MM.1S (cell line): ENCODE data around the gene CREBL2.

ENCODE experiments used
- DNase-seq: peaks from one replicate; pipeline ENCODE4 v3.0.0-alpha.2; 2015
- H2AFZ ChIP-seq: fragments of 300-600 bp; sonication (generic); 2 replicates; pipeline ENCODE4 v1.6.0; 2016; ENCODE audit warnings: antibody characterized with exemption, low read length
- H3F3A ChIP-seq: fragments of 300-600 bp; sonication (generic); 2 replicates; pipeline ENCODE4 v1.6.1; 2016; ENCODE audit warnings: mild to moderate bottlenecking, antibody characterized with exemption, low read length, moderate library complexity, mixed read lengths; ENCODE audit not compliant: insufficient read depth
- H3K27ac ChIP-seq: fragments of 300-600 bp; sonication (generic); 2 replicates; pipeline ENCODE4 v1.5.1; 2016; ENCODE audit warnings: mild to moderate bottlenecking, low read length
- H3K27me3 ChIP-seq: fragments of 300-600 bp; sonication (generic); replicated peaks from 2 replicates; pipeline ENCODE4 v1.6.0; 2016; ENCODE audit warnings: low read length; ENCODE audit not compliant: insufficient read depth
- H3K36me3 ChIP-seq: fragments of 300-600 bp; sonication (generic); replicated peaks from 2 replicates; pipeline ENCODE4 v1.6.1; 2016; ENCODE audit warnings: mild to moderate bottlenecking, low read length, mixed read lengths; ENCODE audit not compliant: insufficient read depth
- H3K4me1 ChIP-seq: fragments of 300-600 bp; sonication (generic); 2 replicates; pipeline ENCODE4 v1.6.1; 2016; ENCODE audit warnings: low read length, mixed read lengths
- H3K4me2 ChIP-seq: fragments of 300-600 bp; sonication (generic); 2 replicates; pipeline ENCODE4 v1.6.0; 2016; ENCODE audit warnings: low read depth, low read length
- H3K4me3 ChIP-seq: fragments of 300-600 bp; sonication (generic); 2 replicates; pipeline ENCODE4 v1.5.1; 2016; ENCODE audit warnings: low read length, mixed read lengths
- H3K79me2 ChIP-seq: fragments of 300-600 bp; sonication (generic); 2 replicates; pipeline ENCODE4 v1.6.1; 2016; ENCODE audit warnings: mixed run types, low read length, mixed read lengths
- H3K9ac ChIP-seq: fragments of 300-600 bp; sonication (generic); 2 replicates; pipeline ENCODE4 v1.6.1; 2016; ENCODE audit warnings: low read length, mixed read lengths
- H3K9me2 ChIP-seq: fragments of 300-600 bp; sonication (generic); replicated peaks from 2 replicates; pipeline ENCODE4 v1.6.1; 2016; ENCODE audit warnings: mild to moderate bottlenecking, low read length, mixed read lengths; ENCODE audit not compliant: insufficient read depth
- H3K9me3 ChIP-seq: fragments of 300-600 bp; sonication (generic); replicated peaks from 2 replicates; pipeline ENCODE4 v1.6.1; 2016; ENCODE audit warnings: mild to moderate bottlenecking, low read length, mixed read lengths; ENCODE audit not compliant: insufficient read depth
- H4K20me1 ChIP-seq: fragments of 300-600 bp; sonication (generic); 2 replicates; pipeline ENCODE4 v1.6.1; 2016; ENCODE audit warnings: mild to moderate bottlenecking, low read length, moderate library complexity, mixed read lengths; ENCODE audit not compliant: insufficient read depth
- EZH2 ChIP-seq: fragments of 300-600 bp; sonication (generic); optimal IDR thresholded peaks from 2 replicates; pipeline ENCODE3; 2017; ENCODE audit warnings: low read depth, mild to moderate bottlenecking, antibody characterized with exemption, low read length, mixed read lengths
- EZH2phosphoT487 ChIP-seq: fragments of 300-600 bp; sonication (generic); IDR thresholded peaks from 2 replicates; pipeline ENCODE4 v1.6.1; 2018; ENCODE audit warnings: antibody characterized with exemption, low read length
- TF ChIP-seq, protein P1 (sequence below): fragments of 300-600 bp; sonication (generic); IDR thresholded peaks from 2 replicates; pipeline ENCODE4 v1.5.1; 2016; ENCODE audit warnings: antibody characterized with exemption, low read length, mixed read lengths

CREBL2 gene

DNA sequence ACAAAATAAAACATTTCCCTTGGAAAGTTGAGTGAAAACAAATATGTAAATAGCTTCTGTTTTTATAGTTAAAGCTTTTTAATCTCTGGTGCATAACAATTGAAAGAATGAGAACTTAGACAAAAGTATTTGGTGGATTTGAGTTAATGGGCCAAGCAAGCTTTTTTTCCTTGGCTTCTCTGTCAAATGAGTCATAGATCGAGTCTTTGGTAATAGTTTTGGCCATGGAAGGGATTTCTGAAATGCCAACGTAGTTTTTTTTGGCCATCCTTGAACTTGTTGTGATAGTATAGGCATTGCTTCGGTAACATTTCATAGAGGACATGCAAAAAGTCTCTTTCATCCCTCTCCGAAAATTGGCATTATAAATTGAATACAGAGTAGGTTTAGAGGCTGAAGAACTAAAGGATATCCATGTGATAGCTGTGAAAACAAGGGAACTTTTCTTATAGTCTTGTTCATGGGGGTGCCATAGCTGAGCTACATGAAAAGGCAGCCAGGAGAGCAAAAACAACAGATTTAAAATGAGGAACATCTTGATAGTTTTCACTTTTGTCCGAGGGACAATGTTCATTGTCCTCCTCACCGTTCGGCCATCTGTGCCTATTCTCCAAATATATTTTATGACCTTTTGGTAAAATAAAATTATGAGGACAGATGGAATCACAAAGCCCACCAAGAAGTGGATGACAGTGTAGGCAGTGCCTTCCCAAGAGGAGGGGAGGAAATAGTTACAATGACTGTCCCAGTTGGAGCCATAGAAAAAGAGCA, 49.6 kb downstream of the CREBL2 start:
- no peak overlapping the region for H2AFZ ChIP-seq
- no peak overlapping the region for H3K4me2 ChIP-seq
- no peaks in the 10 kb centered on the region for H3K4me1 ChIP-seq
- H3K9ac ChIP-seq = no peak overlapping the region
- no peaks in the 10 kb centered on the region for H3K27me3 ChIP-seq
- no peaks in the 10 kb centered on the region for H3F3A ChIP-seq
- DNase-seq = no peak
- H3K9me2 ChIP-seq = no peaks in the 10 kb centered on the region
- no peak overlapping the region for H3K4me3 ChIP-seq
- H3K27ac ChIP-seq = no peak overlapping the region
- no peaks in the 10 kb centered on the region for H3K79me2 ChIP-seq
- H4K20me1 ChIP-seq = no peaks in the 10 kb centered on the region
- TF ChIP-seq EZH2phosphoT487 (no peak), EZH2 (no peak)
- TF ChIP-seq, protein P1, sequence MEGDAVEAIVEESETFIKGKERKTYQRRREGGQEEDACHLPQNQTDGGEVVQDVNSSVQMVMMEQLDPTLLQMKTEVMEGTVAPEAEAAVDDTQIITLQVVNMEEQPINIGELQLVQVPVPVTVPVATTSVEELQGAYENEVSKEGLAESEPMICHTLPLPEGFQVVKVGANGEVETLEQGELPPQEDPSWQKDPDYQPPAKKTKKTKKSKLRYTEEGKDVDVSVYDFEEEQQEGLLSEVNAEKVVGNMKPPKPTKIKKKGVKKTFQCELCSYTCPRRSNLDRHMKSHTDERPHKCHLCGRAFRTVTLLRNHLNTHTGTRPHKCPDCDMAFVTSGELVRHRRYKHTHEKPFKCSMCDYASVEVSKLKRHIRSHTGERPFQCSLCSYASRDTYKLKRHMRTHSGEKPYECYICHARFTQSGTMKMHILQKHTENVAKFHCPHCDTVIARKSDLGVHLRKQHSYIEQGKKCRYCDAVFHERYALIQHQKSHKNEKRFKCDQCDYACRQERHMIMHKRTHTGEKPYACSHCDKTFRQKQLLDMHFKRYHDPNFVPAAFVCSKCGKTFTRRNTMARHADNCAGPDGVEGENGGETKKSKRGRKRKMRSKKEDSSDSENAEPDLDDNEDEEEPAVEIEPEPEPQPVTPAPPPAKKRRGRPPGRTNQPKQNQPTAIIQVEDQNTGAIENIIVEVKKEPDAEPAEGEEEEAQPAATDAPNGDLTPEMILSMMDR = no peak
- H3K9me3 ChIP-seq = no peaks in the 10 kb centered on the region
- no peaks in the 10 kb centered on the region for H3K36me3 ChIP-seq

DNA sequence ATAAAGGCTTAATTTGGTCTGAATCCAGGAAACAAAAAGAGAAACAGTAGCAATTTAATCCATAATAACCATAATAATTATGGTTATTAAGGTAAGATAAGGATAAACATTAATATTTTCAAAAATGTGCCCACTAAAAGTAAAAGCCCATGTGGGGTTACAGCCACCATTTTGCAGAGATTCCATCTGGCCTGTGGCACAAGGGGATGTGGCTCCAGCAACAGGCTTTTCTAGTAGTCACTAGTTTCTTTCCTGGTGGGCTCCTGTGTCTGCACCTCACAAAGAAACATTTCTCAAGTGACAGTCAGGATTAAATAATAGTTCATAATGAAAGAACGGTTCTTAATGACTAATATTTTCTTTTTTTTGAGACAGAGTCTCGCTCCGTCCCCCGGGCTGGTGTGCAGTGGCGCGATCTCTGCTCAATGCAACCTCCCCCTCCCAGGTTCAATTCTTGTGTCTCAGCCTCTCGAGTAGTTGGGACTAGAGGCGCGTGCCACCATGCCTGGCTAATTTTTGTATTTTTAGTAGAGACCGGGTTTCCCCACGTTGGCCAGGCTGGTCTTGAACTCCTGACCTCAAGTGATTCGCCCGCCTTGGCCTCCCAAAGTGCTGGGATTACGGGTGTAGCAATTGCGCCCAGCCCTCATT, 52.1 kb downstream of the CREBL2 start:
- Histone ChIP-seq H3K9ac (no peak overlapping the region), H2AFZ (no peak overlapping the region), H3K9me3 (no peaks in the 10 kb centered on the region), H3K4me2 (no peak overlapping the region), H3K4me3 (no peak overlapping the region), H3K27me3 (no peaks in the 10 kb centered on the region), H3K27ac (no peak overlapping the region), H3K9me2 (no peaks in the 10 kb centered on the region), H3F3A (no peaks in the 10 kb centered on the region), H4K20me1 (no peaks in the 10 kb centered on the region), H3K4me1 (no peaks in the 10 kb centered on the region), H3K36me3 (no peaks in the 10 kb centered on the region), H3K79me2 (no peaks in the 10 kb centered on the region)
- TF ChIP-seq, protein P1 = no peak
- no peak for TF ChIP-seq EZH2
- no peak for DNase-seq

DNA sequence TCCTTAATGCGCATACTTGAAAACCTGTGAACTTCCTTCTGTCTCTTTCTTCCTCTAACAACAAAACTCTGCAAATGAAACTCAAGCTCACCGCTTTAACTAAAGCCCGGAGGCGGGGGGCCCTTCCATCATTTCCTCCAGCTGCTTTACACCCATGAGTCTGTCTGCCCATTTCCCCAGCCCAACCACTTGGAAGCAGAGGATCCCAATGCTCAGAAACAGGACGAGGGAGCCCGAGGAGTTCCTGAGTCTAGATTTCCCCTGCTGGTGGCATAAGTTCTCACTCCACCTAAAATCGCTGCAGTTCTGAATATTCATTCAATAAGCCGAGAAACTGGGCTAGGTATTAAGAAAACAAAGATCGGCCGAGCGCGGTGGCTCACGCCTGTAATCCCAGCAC, 53.5 kb downstream of the CREBL2 start:
- H3K4me1 ChIP-seq = no peaks in the 10 kb centered on the region
- H3K9me2 ChIP-seq = no peaks in the 10 kb centered on the region
- H3K4me3 ChIP-seq = no peak overlapping the region
- no peaks in the 10 kb centered on the region for H3K27me3 ChIP-seq
- no peaks in the 10 kb centered on the region for H4K20me1 ChIP-seq
- no peaks in the 10 kb centered on the region for H3K79me2 ChIP-seq
- no peak for DNase-seq
- H3K9me3 ChIP-seq = no peaks in the 10 kb centered on the region
- no peak overlapping the region for H3K9ac ChIP-seq
- H2AFZ ChIP-seq = no peak overlapping the region
- H3K27ac ChIP-seq = no peak overlapping the region
- TF ChIP-seq EZH2phosphoT487 = no peak
- no peak overlapping the region for H3K4me2 ChIP-seq
- H3F3A ChIP-seq = no peaks in the 10 kb centered on the region
- no peaks in the 10 kb centered on the region for H3K36me3 ChIP-seq

DNA sequence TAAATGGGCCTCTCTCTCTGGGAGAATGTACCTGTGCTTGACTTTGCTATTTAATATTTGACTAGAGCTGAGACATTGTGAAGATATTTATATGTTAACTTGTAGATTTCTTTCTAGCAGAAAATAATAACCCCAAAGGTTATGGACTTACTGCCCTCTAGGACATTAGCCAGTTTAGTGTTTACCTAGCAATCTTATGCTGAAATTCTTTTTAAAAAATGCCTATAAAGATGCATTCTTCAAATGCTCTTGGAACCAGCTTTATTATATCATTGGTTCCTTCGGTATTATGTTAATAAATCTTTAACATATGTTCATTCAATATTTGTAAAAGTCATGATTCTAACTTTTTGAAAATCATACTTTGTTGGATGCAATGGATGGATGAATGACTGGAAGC, 56.3 kb downstream of the CREBL2 start:
- H3K4me1 ChIP-seq = no peaks in the 10 kb centered on the region
- H3K9me2 ChIP-seq = no peaks in the 10 kb centered on the region
- no peak overlapping the region for H3K4me3 ChIP-seq
- no peak overlapping the region for H3K9ac ChIP-seq
- H3K4me2 ChIP-seq = no peak overlapping the region
- H3K27me3 ChIP-seq = no peaks in the 10 kb centered on the region
- no peak overlapping the region for H2AFZ ChIP-seq
- H3F3A ChIP-seq = no peaks in the 10 kb centered on the region
- H4K20me1 ChIP-seq = no peaks in the 10 kb centered on the region
- no peaks in the 10 kb centered on the region for H3K79me2 ChIP-seq
- H3K9me3 ChIP-seq = no peaks in the 10 kb centered on the region
- no peak for DNase-seq
- TF ChIP-seq EZH2 (no peak), EZH2phosphoT487 (no peak)
- TF ChIP-seq, protein P1 = no peak
- no peak overlapping the region for H3K27ac ChIP-seq
- H3K36me3 ChIP-seq = no peaks in the 10 kb centered on the region
